Activated naive CD8-positive, alpha-beta T cell treated with anti-CD3 and anti-CD28 coated beads, Interleukin-2, amount 10 ng/mL, durations not matched to agents 7 days and 5 days (primary cell): ENCODE results near the gene AURKA. TPM values are rescaled to one million over a fixed set of nuclear protein-coding genes. Genes with fewer than 3 reads are reported as not detected.

ENCODE experiments used
- ATAC-seq: fragments of 150-1000 bp; cut with Tn5 transposase; one replicate; pipeline ENCODE4 v1.10.0; 2021; ENCODE audit warnings: low read depth, moderate library complexity
- POLR2A ChIA-PET: fragments of 350-600 bp; sonication (Branson Sonifier 250); formaldehyde crosslinking; loops from one replicate; lab custom pipeline; 2021; ENCODE audit warnings: antibody characterized with exemption; lab: Charles Lee
- DNase-seq: peaks from one replicate; pipeline ENCODE4 v3.0.0; 2021
- H3K27ac Mint-ChIP-seq: one replicate; pipeline ENCODE4 v1.8.0; 2022; ENCODE audit warnings: mild to moderate bottlenecking, mixed read lengths
- H3K27me3 Mint-ChIP-seq: one replicate; pipeline ENCODE4 v1.8.0; 2022; ENCODE audit warnings: mild to moderate bottlenecking, moderate library complexity, mixed read lengths
- H3K36me3 Mint-ChIP-seq: one replicate; pipeline ENCODE4 v1.8.0; 2021; ENCODE audit warnings: mild to moderate bottlenecking, mixed read lengths
- H3K4me1 Mint-ChIP-seq: one replicate; pipeline ENCODE4 v1.8.0; 2021; ENCODE audit warnings: mixed read lengths
- H3K4me3 Mint-ChIP-seq: one replicate; pipeline ENCODE4 v1.8.0; 2022; ENCODE audit warnings: mild to moderate bottlenecking, moderate library complexity, mixed read lengths
- H3K9me3 Mint-ChIP-seq: one replicate; pipeline ENCODE4 v1.8.0; 2021; ENCODE audit warnings: mixed read lengths
- total RNA-seq, 2 experiments: library from RNA; stranded (reverse); gene quantifications; one replicate each; pipeline ENCODE4 v1.2.3, GENCODE V29; 2021

Gene AURKA
- total RNA-seq, result 10 to 100 TPM; 52.4 to 60.1 TPM

DNA sequence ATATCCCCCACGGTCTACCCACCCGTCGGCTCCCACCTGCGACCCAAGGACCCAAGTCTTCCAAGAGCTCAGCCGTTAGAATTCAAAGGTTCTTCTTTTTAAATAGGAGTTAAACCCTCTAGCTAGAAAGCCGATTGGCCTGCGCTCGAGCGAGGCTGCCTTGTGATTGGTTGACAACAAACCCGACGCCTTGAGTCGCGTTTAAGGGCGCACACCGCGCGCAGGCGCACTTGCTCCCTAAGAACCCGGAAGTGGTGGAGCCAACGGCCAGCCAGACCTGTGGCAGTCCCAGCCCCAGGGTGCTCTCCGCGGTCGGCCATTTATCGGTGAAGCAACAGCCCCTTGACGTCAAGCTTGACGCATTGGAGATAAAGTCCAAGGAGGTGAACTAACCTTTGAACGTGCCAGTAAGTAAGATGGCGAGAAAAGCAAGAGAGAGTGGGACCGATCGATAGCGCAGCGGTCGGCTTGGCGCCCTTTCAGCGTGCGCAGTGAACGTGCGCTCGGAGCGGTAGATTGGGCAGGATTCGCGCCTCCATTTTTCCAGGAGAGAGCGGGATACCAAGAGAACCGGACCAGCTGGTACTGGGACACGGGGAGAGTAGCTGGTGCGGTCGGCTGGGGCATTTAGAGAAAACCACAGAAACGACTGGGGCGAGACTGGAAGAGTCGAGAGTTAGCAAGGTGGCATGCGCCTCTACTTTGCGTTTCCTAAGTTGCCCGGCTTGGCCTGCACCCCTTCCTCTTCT, at the start of gene AURKA, which contains the start of gene CSTF1:
Gene AURKA, minus strand, starts transcription at position 84 of the 749 bp plus-strand sequence. CDS start 4,018 bp downstream, outside the sequence.
Gene CSTF1, plus strand, starts transcription at position 514 of the 749 bp plus-strand sequence. CDS start 2,908 bp downstream, outside the sequence.
- peak; percentile 94 for ATAC-seq
- Mint-ChIP-seq H3K27me3 (no peaks in the 10 kb centered on the region), H3K36me3 (peaks cover 49% of the 10 kb centered on the region), H3K4me1 (peaks cover 36% of the 10 kb centered on the region), H3K4me3 (no peak within 1 kb of the TSS), H3K27ac (no peak within 1 kb of the TSS), H3K9me3 (no peaks in the 10 kb centered on the region)
- POLR2A ChIA-PET, result interaction anchor here (0.7 to 2.8 kb wide), 14 partner anchors 9 to 109 kb away, joined by 3 to 49 read pairs (median 5); partner anchors contain the start of genes CASS4, FAM210B and RTF2
- DNase-seq, result peak; percentile 98

GRCh38 chr20:56440346-56441007, 48.5 kb upstream of the AURKA start:
- DNase-seq, result peak; percentile 68
- Mint-ChIP-seq H3K4me3 (peak overlapping the region; percentile 59), H3K27me3 (no peaks in the 10 kb centered on the region), H3K27ac (peak overlapping the region; percentile 87), H3K4me1 (peaks cover 45% of the 10 kb centered on the region), H3K9me3 (no peaks in the 10 kb centered on the region), H3K36me3 (peaks cover 44% of the 10 kb centered on the region)
- POLR2A ChIA-PET, result interaction anchor here (0.9 to 4.6 kb wide), 7 partner anchors 11 to 32 kb away, joined by 3 to 34 read pairs (median 4); partner anchors contain the start of gene CASS4
- ATAC-seq, result peak; percentile 62

GRCh38 chr20:56439771-56440291, 47.8 kb upstream of the AURKA start:
- Mint-ChIP-seq H3K4me3 (peak overlapping the region; percentile 59), H3K36me3 (peaks cover 42% of the 10 kb centered on the region), H3K9me3 (no peaks in the 10 kb centered on the region), H3K27ac (peak overlapping the region; percentile 87), H3K4me1 (peaks cover 45% of the 10 kb centered on the region), H3K27me3 (no peaks in the 10 kb centered on the region)
- POLR2A ChIA-PET, result interaction anchor here (0.9 to 4.6 kb wide), 7 partner anchors 11 to 31 kb away, joined by 3 to 34 read pairs (median 4); partner anchors contain the start of gene CASS4
- ATAC-seq (peak; percentile 50), DNase-seq (no peak)

DNA sequence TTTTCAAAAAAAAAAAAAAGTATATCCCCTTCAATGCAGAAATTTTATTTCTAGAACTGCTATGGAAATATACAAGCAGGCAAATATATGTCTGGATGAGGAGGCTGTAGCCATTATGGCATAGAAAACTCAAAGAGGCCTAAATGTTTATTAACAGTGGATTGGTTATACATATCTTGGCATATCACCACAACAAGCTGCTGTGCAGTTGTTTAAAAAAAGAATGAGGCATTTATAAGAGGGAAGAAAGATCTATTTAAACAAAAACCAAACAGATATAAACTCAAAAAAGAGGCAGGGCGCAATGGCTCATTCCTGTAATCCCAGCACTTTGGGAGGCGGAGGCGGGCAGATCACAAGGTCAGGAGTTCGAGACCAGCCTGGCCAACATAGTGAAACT, 46.3 kb upstream of the AURKA start:
- H3K36me3 Mint-ChIP-seq, result peaks cover 43% of the 10 kb centered on the region
- no peaks in the 10 kb centered on the region for H3K9me3 Mint-ChIP-seq
- H3K27ac Mint-ChIP-seq, result peak overlapping the region; percentile 67
- ATAC-seq (no peak), DNase-seq (no peak)
- no peaks in the 10 kb centered on the region for H3K27me3 Mint-ChIP-seq
- no peak overlapping the region for H3K4me3 Mint-ChIP-seq
- H3K4me1 Mint-ChIP-seq, result peaks cover 42% of the 10 kb centered on the region
- POLR2A ChIA-PET, result no interaction called here

- Mint-ChIP-seq H3K4me1 (peaks cover 39% of the 10 kb centered on the region), H3K36me3 (peaks cover 46% of the 10 kb centered on the region), H3K4me3 (no peak overlapping the region)
These were observed 45.4 kb upstream of the AURKA start for GRCh38 chr20:56437196-56437960.

DNA sequence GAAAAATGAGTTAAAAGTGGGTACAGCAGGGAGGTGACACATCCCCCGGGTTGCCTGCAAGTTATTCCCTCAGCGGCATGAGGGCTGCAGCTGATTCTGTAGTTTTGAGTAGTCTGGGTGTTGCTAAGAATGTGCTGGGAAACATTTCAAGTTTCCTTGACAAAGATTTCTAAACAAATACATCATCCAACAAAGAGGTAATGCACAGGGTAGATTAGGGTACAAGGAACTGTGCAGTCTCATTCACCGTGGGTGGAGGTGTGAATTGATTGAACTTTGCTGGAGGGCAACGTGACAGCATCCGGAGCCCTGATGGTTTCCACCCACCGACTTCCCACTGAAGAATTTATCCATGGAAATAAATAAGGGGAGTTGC, 41.9 kb upstream of the AURKA start:
- Mint-ChIP-seq H3K9me3 (no peaks in the 10 kb centered on the region), H3K27ac (no peak overlapping the region), H3K4me3 (no peak overlapping the region), H3K4me1 (peaks cover 30% of the 10 kb centered on the region), H3K36me3 (peaks cover 55% of the 10 kb centered on the region), H3K27me3 (no peaks in the 10 kb centered on the region)
- DNase-seq, result no peak
- POLR2A ChIA-PET, result no interaction called here
- ATAC-seq, result no peak

More at GRCh38 chr20:56437196-56437960, 45.4 kb upstream of the AURKA start:
- ATAC-seq, result no peak
- POLR2A ChIA-PET, result interaction anchor here (0.8 to 2.0 kb wide), 2 partner anchors 18 to 25 kb away, joined by 4 to 6 read pairs; partner anchors contain the start of gene CASS4
- Mint-ChIP-seq H3K27ac (no peak overlapping the region), H3K27me3 (no peaks in the 10 kb centered on the region), H3K9me3 (no peaks in the 10 kb centered on the region)
- no peak for DNase-seq

DNA sequence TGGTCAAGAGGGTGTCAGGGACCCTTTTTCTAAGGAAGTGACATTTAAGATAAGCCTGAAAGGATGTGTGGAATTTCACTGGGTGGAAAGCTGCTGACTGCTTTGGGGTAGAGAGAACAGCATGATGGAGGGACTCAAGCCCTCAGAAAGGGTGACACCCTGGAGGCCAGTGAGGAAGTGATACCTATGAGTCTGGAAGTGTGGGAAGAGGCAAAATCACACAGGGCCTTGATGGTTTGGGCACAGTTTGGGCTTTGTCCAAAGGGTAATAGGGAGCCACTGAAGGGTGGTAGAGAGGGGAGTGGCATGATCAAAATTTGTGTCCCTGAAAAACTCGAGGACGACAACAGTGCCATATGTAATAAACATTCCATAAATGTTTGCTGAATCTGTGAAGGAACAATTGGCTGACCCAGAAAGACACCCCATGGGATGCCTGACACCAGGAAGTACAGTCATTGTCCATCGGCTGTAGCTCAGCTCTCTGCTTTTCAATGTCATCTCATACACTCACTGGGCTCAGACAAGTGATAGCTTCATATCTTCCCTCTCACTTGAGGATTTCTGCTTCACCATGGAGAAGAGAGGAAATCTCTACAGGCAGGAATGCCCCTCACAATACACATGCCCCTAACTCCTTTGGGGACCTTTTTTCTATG, 41.3 kb upstream of the AURKA start:
- ATAC-seq (no peak), DNase-seq (no peak)
- POLR2A ChIA-PET, result interaction anchor here (0.6 to 1.0 kb wide), 2 partner anchors 10 to 15 kb away, joined by 4 to 5 read pairs; no protein-coding TSS in a partner anchor
- no peaks in the 10 kb centered on the region for H3K27me3 Mint-ChIP-seq
- H3K4me1 Mint-ChIP-seq, result peaks cover 28% of the 10 kb centered on the region
- no peaks in the 10 kb centered on the region for H3K9me3 Mint-ChIP-seq
- peak overlapping the region; percentile 40 for H3K27ac Mint-ChIP-seq
- H3K4me3 Mint-ChIP-seq, result no peak overlapping the region
- H3K36me3 Mint-ChIP-seq, result peaks cover 54% of the 10 kb centered on the region

DNA sequence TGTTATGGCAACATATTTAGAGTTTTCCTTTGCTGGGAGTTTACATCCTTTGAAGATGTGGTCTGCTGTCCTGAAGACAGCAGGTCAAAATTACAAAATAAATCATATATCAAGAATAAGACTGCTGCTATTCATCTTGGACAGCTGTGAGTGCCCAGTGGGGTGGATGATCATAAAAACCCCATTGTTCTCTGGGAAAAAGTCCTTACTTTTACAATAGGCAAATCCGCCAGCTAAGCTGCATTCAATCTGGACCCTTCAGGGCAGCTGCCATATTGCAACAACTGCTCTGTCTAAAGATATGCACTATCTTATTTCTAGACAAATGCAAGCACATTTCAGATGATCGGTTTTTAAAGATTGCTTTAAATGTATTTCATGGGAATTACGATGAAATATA, 39.5 kb upstream of the AURKA start:
- Mint-ChIP-seq H3K4me3 (no peak overlapping the region), H3K27ac (no peak overlapping the region), H3K27me3 (no peaks in the 10 kb centered on the region), H3K36me3 (peaks cover 53% of the 10 kb centered on the region), H3K4me1 (peaks cover 33% of the 10 kb centered on the region), H3K9me3 (no peaks in the 10 kb centered on the region)
- ATAC-seq (no peak), DNase-seq (no peak)
- POLR2A ChIA-PET, result no interaction called here

- H3K27me3 Mint-ChIP-seq, result no peaks in the 10 kb centered on the region
- H3K4me1 Mint-ChIP-seq, result peaks cover 34% of the 10 kb centered on the region
- H3K9me3 Mint-ChIP-seq, result no peaks in the 10 kb centered on the region
- peaks cover 54% of the 10 kb centered on the region for H3K36me3 Mint-ChIP-seq
- no peak overlapping the region for H3K4me3 Mint-ChIP-seq
- POLR2A ChIA-PET, result interaction anchor here (1.4 kb wide), 1 partner anchor 19 kb away, joined by 5 read pairs; the partner anchor contains the start of gene CASS4
- no peak overlapping the region for H3K27ac Mint-ChIP-seq
- ATAC-seq, result no peak
- no peak for DNase-seq
These were observed 38.9 kb upstream of the AURKA start for GRCh38 chr20:56430957-56431356.

DNA sequence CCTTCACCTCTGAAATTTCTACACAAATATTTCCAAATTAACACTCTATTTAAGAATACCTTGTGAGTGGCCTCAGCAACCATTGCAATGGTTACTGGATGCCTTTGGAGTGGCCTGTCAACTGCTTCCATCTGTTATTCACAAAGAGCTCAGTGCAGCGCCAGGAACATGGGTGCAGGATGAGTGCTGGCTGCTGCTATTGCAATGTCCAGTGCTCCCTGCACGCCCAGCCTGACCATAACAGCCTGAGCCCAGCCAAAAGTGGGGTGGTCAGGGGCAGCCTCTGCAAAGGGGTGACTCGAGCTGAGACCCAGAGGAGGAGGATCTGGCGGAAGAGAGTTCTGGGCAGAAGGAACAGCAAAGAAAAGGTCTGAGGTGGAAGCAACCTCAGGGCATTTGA, 38.4 kb upstream of the AURKA start:
- Mint-ChIP-seq H3K36me3 (peaks cover 57% of the 10 kb centered on the region), H3K4me3 (peak overlapping the region; percentile 83), H3K4me1 (peaks cover 36% of the 10 kb centered on the region), H3K9me3 (no peaks in the 10 kb centered on the region), H3K27me3 (no peaks in the 10 kb centered on the region), H3K27ac (no peak overlapping the region)
- no peak for ATAC-seq
- POLR2A ChIA-PET, result interaction anchor here (1.4 to 2.5 kb wide), 2 partner anchors 10 to 18 kb away, joined by 5 to 6 read pairs; partner anchors contain the start of gene CASS4
- no peak for DNase-seq

- Mint-ChIP-seq H3K4me1 (peaks cover 36% of the 10 kb centered on the region), H3K27ac (peak overlapping the region; percentile 91), H3K9me3 (no peaks in the 10 kb centered on the region), H3K27me3 (no peaks in the 10 kb centered on the region), H3K4me3 (peak overlapping the region; percentile 83), H3K36me3 (peaks cover 58% of the 10 kb centered on the region)
- DNase-seq (no peak), ATAC-seq (no peak)
- POLR2A ChIA-PET, result interaction anchor here (1.4 to 2.5 kb wide), 2 partner anchors 10 to 18 kb away, joined by 5 to 6 read pairs; partner anchors contain the start of gene CASS4
These were observed 37.9 kb upstream of the AURKA start for GRCh38 chr20:56429941-56430340.

DNA sequence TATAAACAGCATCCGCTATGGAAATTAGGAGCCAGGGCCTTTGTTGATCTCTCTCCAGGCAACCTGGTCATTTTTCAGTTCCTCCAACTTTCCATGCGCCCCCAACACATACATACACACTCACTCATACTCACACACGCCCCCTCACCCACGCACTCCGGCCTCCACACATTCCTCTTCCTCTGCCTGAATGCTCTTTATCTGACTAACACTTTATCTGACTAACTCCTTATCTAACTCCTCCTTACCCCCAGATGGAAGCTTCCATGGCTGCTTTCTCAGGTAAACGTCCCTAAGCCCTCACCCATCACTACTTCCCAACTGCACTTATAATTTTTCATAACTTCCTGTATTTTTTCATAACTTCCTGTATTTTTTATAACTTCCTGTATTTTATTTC, 37.5 kb upstream of the AURKA start:
- Mint-ChIP-seq H3K9me3 (no peaks in the 10 kb centered on the region), H3K27ac (peak overlapping the region; percentile 91), H3K36me3 (peaks cover 61% of the 10 kb centered on the region), H3K4me3 (peak overlapping the region; percentile 83), H3K4me1 (peaks cover 38% of the 10 kb centered on the region), H3K27me3 (no peaks in the 10 kb centered on the region)
- POLR2A ChIA-PET, result interaction anchor here (1.4 to 2.5 kb wide), 3 partner anchors 10 to 17 kb away, joined by 5 to 6 read pairs (median 6); partner anchors contain the start of gene CASS4
- DNase-seq (no peak), ATAC-seq (peak; percentile 27)
